Kidney glomerular epithelial cell (primary cell): ENCODE data around the gene RNU6-8.
A peak's percentile ranks its signal among the peaks of the same experiment; 100 is the strongest.

Experiments
- DNase-seq: peaks from one replicate; lab custom pipeline; 2025; lab: John Stamatoyannopoulos, UW

RNU6-8 gene

GRCh38 chr14:32205554-32205953, 2.5 kb upstream of the RNU6-8 start:
- DNase-seq = no peak

- DNase-seq = no peak
Observed at GRCh38 chr14:32203928-32204357, 874 bp upstream of the RNU6-8 start.

GRCh38 chr14:32202491-32202997, 525 bp downstream of the RNU6-8 start:
- peak; percentile 40 for DNase-seq

- DNase-seq = peak; percentile 11
Observed at GRCh38 chr14:32201816-32202490, 1.1 kb downstream of the RNU6-8 start, which contains the start of gene RNU6-7. RNU6-7 (plus strand) TSS chr14:32202045.

GRCh38 chr14:32201193-32201815, 1.8 kb downstream of the RNU6-8 start:
- peak; percentile 70 for DNase-seq

GRCh38 chr14:32200368-32201192, 2.5 kb downstream of the RNU6-8 start:
- no peak for DNase-seq

GRCh38 chr14:32197919-32198318, 5.2 kb downstream of the RNU6-8 start:
- DNase-seq = no peak

GRCh38 chr14:32195636-32196035, 7.4 kb downstream of the RNU6-8 start:
- no peak for DNase-seq

- DNase-seq = no peak
Observed at GRCh38 chr14:32193532-32193931, 9.5 kb downstream of the RNU6-8 start.

GRCh38 chr14:32192712-32193373, 10.2 kb downstream of the RNU6-8 start:
- no peak for DNase-seq

GRCh38 chr14:32190673-32191072, 12.4 kb downstream of the RNU6-8 start:
- no peak for DNase-seq

- no peak for DNase-seq
Observed at GRCh38 chr14:32189811-32190210, 13.3 kb downstream of the RNU6-8 start.

GRCh38 chr14:32186248-32186647, 16.8 kb downstream of the RNU6-8 start:
- DNase-seq = no peak

- no peak for DNase-seq
Observed at GRCh38 chr14:32185097-32185496, 18.0 kb downstream of the RNU6-8 start.

GRCh38 chr14:32183151-32184058, 19.7 kb downstream of the RNU6-8 start:
- DNase-seq = no peak

- DNase-seq = no peak
Observed at GRCh38 chr14:32171469-32171868, 31.6 kb downstream of the RNU6-8 start.

- DNase-seq = no peak
Observed at GRCh38 chr14:32169191-32169590, 33.9 kb downstream of the RNU6-8 start.

GRCh38 chr14:32167907-32168306, 35.2 kb downstream of the RNU6-8 start:
- DNase-seq = peak; percentile 22

- DNase-seq = no peak
Observed at GRCh38 chr14:32166924-32167323, 36.1 kb downstream of the RNU6-8 start.

- no peak for DNase-seq
Observed at GRCh38 chr14:32166029-32166428, 37.0 kb downstream of the RNU6-8 start.
